ENCODE measurements around the gene SHBG.
"Not testable (repeated sequence)": the region's sequence is repeated elsewhere in the genome, so short reads cannot be mapped to it uniquely, and the experiment has no call there.

Gene SHBG

GRCh38 chr17:7613769-7614424, 16.0 kb upstream of the SHBG start:
- peak overlapping the region; percentile 84 for H3K4me3 ChIP-seq (ENCODE audit: control insufficient read depth, low read depth, low read length)
- TF ChIP-seq CTCF (conservative IDR thresholded peaks at IDR 0.05; ENCODE audit: control insufficient read depth, insufficient read depth, low read depth, low read length) = no peak
- peak; percentile 54 for DNase-seq (ENCODE audit: low read depth)

- peak; percentile 100 for DNase-seq (ENCODE audit: low read depth)
- peak; percentile 60 for TF ChIP-seq CTCF (conservative IDR thresholded peaks at IDR 0.05; ENCODE audit: control insufficient read depth, insufficient read depth, low read depth, low read length)
- peak within 1 kb of the TSS; percentile 84 for H3K4me3 ChIP-seq (ENCODE audit: control insufficient read depth, low read depth, low read length)
Observed at GRCh38 chr17:7614425-7615264, 15.3 kb upstream of the SHBG start, which contains the start of gene FXR2. Gene FXR2, minus strand, starts transcription at chr17:7614897. Its CDS starts 365 bp downstream, at chr17:7614532.

- no peak for DNase-seq (ENCODE audit: low read depth)
- peak overlapping the region; percentile 49 for H3K4me3 ChIP-seq (ENCODE audit: control insufficient read depth, low read depth, low read length)
- TF ChIP-seq CTCF (conservative IDR thresholded peaks at IDR 0.05; ENCODE audit: control insufficient read depth, insufficient read depth, low read depth, low read length) = no peak
Observed at GRCh38 chr17:7615265-7615747, 14.6 kb upstream of the SHBG start.

- TF ChIP-seq CTCF (conservative IDR thresholded peaks at IDR 0.05; ENCODE audit: control insufficient read depth, insufficient read depth, low read depth, low read length) = no peak
- DNase-seq (ENCODE audit: low read depth) = no peak
- no peak overlapping the region for H3K4me3 ChIP-seq (ENCODE audit: control insufficient read depth, low read depth, low read length)
Observed at GRCh38 chr17:7618608-7619007, 11.3 kb upstream of the SHBG start.

- H3K4me3 ChIP-seq (ENCODE audit: control insufficient read depth, low read depth, low read length) = no peak overlapping the region
- no peak for DNase-seq (ENCODE audit: low read depth)
- no peak for TF ChIP-seq CTCF (conservative IDR thresholded peaks at IDR 0.05; ENCODE audit: control insufficient read depth, insufficient read depth, low read depth, low read length)
Observed at GRCh38 chr17:7620835-7621234, 9.1 kb upstream of the SHBG start.

- no peak for TF ChIP-seq CTCF (conservative IDR thresholded peaks at IDR 0.05; ENCODE audit: control insufficient read depth, insufficient read depth, low read depth, low read length)
- DNase-seq (ENCODE audit: low read depth) = no peak
- no peak overlapping the region for H3K4me3 ChIP-seq (ENCODE audit: control insufficient read depth, low read depth, low read length)
Observed at GRCh38 chr17:7623661-7624060, 6.3 kb upstream of the SHBG start.

GRCh38 chr17:7625749-7626148, 4.2 kb upstream of the SHBG start:
- not testable (repeated sequence) for H3K4me3 ChIP-seq (ENCODE audit: control insufficient read depth, low read depth, low read length); DNase-seq (ENCODE audit: low read depth)
